ENCODE data around the gene CHN1.

GRCh38 chr2:175005733-175006264, 618 bp upstream of the CHN1 start:
- TF ChIP-seq CTCF (IDR thresholded peaks at IDR 0.05) (no peak), POLR2A (IDR thresholded peaks at IDR 0.05) (no peak)

Data from testis (tissue), 2 donors.